Mesenchymal stem cell (in vitro differentiated cells and primary cell): ENCODE measurements around the gene PINK1.

Source experiments
- DNase-seq: peaks from one replicate; pipeline ENCODE4 v3.0.0-alpha.2; 2013
- H2AFZ ChIP-seq: one replicate; pipeline ENCODE4 v1.6.1; 2013; ENCODE audit warnings: low read depth, mild to moderate bottlenecking, control low read depth, inconsistent platforms, low read length, moderate library complexity
- H2AK5ac ChIP-seq: 2 replicates; pipeline ENCODE4 v1.6.1; 2013; ENCODE audit warnings: low read length, moderate library complexity, mild to moderate bottlenecking, inconsistent platforms; ENCODE audit not compliant: severe bottlenecking
- H2BK120ac ChIP-seq: one replicate; pipeline ENCODE4 v1.6.1; 2013; ENCODE audit warnings: low read depth, mild to moderate bottlenecking, inconsistent platforms, low read length, moderate library complexity
- H2BK12ac ChIP-seq, 2 experiments: one replicate each; pipeline ENCODE4 v1.6.1; 2013; ENCODE audit warnings: inconsistent platforms in 2 of 2, low read length in 2 of 2, mild to moderate bottlenecking in 2 of 2, moderate library complexity in 2 of 2, control low read depth in 1 of 2
- H2BK15ac ChIP-seq: one replicate; pipeline ENCODE4 v1.6.1; 2013; ENCODE audit warnings: mild to moderate bottlenecking, low read depth, inconsistent platforms; ENCODE audit not compliant: poor library complexity, severe bottlenecking
- H2BK5ac ChIP-seq: 2 replicates; pipeline ENCODE4 v1.6.1; 2013; ENCODE audit warnings: low read depth, mild to moderate bottlenecking, low read length, control low read depth, inconsistent platforms; ENCODE audit not compliant: poor library complexity, severe bottlenecking
- H3K14ac ChIP-seq, 2 experiments: one replicate each; pipeline ENCODE4 v1.6.1; 2013; ENCODE audit warnings: inconsistent platforms in 2 of 2, low read length in 2 of 2, control low read depth in 1 of 2, mild to moderate bottlenecking in 1 of 2, moderate library complexity in 1 of 2
- H3K18ac ChIP-seq, 2 experiments: one replicate each; pipeline ENCODE4 v1.6.1; 2013; ENCODE audit warnings: inconsistent platforms in 2 of 2, low read length in 2 of 2, control low read depth in 1 of 2, low read depth in 1 of 2, mild to moderate bottlenecking in 1 of 2
- H3K23ac ChIP-seq, 2 experiments: one replicate each; pipeline ENCODE4 v1.6.1; 2013; ENCODE audit warnings: inconsistent platforms in 2 of 2, low read length in 2 of 2, mild to moderate bottlenecking in 2 of 2, moderate library complexity in 2 of 2, control low read depth in 1 of 2
- H3K27ac ChIP-seq: 2 replicates; pipeline ENCODE4 v1.5.1; 2013; ENCODE audit warnings: mild to moderate bottlenecking, moderate library complexity, low read length, control low read depth, inconsistent platforms; ENCODE audit not compliant: poor library complexity, severe bottlenecking
- H3K27me3 ChIP-seq, 2 experiments: 2 replicates each; pipeline versions ENCODE4 v1.6.1 to v1.7.0; 2013; ENCODE audit warnings: low read length in 2 of 2, mild to moderate bottlenecking in 2 of 2, moderate library complexity in 2 of 2, control low read depth in 1 of 2, inconsistent platforms in 1 of 2; ENCODE audit not compliant: control insufficient read depth in 1 of 2, insufficient read depth in 1 of 2
- H3K36me3 ChIP-seq, 2 experiments: 2 replicates each; pipeline versions ENCODE4 v1.6.1 to v1.7.0; 2013; ENCODE audit warnings: low read length in 2 of 2, control low read depth in 1 of 2, inconsistent platforms in 1 of 2, low read depth in 1 of 2, mild to moderate bottlenecking in 1 of 2; ENCODE audit not compliant: insufficient read depth in 2 of 2, control insufficient read depth in 1 of 2
- H3K4ac ChIP-seq, 2 experiments: one replicate each; pipeline ENCODE4 v1.6.1; 2013; ENCODE audit warnings: inconsistent platforms in 2 of 2, low read length in 2 of 2, mild to moderate bottlenecking in 2 of 2, moderate library complexity in 2 of 2, control low read depth in 1 of 2, low read depth in 1 of 2
- H3K4me1 ChIP-seq: 2 replicates; pipeline ENCODE4 v1.6.1; 2013; ENCODE audit warnings: low read depth, low read length, control low read depth; ENCODE audit not compliant: control insufficient read depth, insufficient read depth
- H3K4me2 ChIP-seq: 2 replicates; pipeline ENCODE4 v1.6.1; 2013; ENCODE audit warnings: low read length, mild to moderate bottlenecking, inconsistent platforms; ENCODE audit not compliant: poor library complexity, severe bottlenecking
- H3K4me3 ChIP-seq, 2 experiments: 2 replicates each; pipeline versions ENCODE4 v1.5.1 to v1.7.0; 2013; ENCODE audit warnings: low read length in 2 of 2, mild to moderate bottlenecking in 2 of 2, control low read depth in 1 of 2, low read depth in 1 of 2; ENCODE audit not compliant: insufficient read depth in 1 of 2
- H3K79me1 ChIP-seq: replicated peaks from 2 replicates; pipeline ENCODE4 v1.6.1; 2013; ENCODE audit warnings: mild to moderate bottlenecking, control low read depth, low read length, inconsistent platforms; ENCODE audit not compliant: poor library complexity, severe bottlenecking
- H3K9ac ChIP-seq: 2 replicates; pipeline ENCODE4 v1.7.0; 2013; ENCODE audit warnings: mild to moderate bottlenecking, low read length, moderate library complexity
- H3K9me3 ChIP-seq: 2 replicates; pipeline ENCODE4 v1.7.0; 2013; ENCODE audit warnings: mild to moderate bottlenecking, low read length; ENCODE audit not compliant: control insufficient read depth
- H4K8ac ChIP-seq: one replicate; pipeline ENCODE4 v1.6.1; 2013; ENCODE audit warnings: inconsistent platforms, mild to moderate bottlenecking, low read length, moderate library complexity
- H4K91ac ChIP-seq: one replicate; pipeline ENCODE4 v1.6.1; 2013; ENCODE audit warnings: mild to moderate bottlenecking, low read length, inconsistent platforms
- WGBS: methylation state at CpG from one replicate; pipeline ENCODE4 v1.1.7; 2013; ENCODE audit warnings: mixed read lengths; 5-methylcytosine and 5-hydroxymethylcytosine counted together

The PINK1 gene

GRCh38 chr1:20625176-20626097, 7.8 kb upstream of the PINK1 start:
- Histone ChIP-seq H3K18ac (no peak overlapping the region), H3K27me3 (no peaks in the 10 kb centered on the region), H2BK12ac (no peak overlapping the region), H3K36me3 (no peaks in the 10 kb centered on the region), H3K79me1 (no peaks in the 10 kb centered on the region), H2BK15ac (no peak overlapping the region), H3K4me3 (no peak overlapping the region), H3K23ac (no peak overlapping the region), H3K4ac (no peak overlapping the region), H3K4me1 (no peaks in the 10 kb centered on the region), H2AK5ac (no peak overlapping the region), H4K8ac (no peak overlapping the region), H3K27ac (no peak overlapping the region), H2BK120ac (no peak overlapping the region), H3K9me3 (no peaks in the 10 kb centered on the region), H2BK5ac (no peak overlapping the region), H2AFZ (no peak overlapping the region), H3K14ac (no peak overlapping the region), H4K91ac (no peak overlapping the region), H3K9ac (no peak overlapping the region), H3K4me2 (no peak overlapping the region)
- DNase-seq = no peak
- WGBS = 71% methylated on average over 3 of the region's 3 CpGs

GRCh38 chr1:20626098-20626427, 7.2 kb upstream of the PINK1 start:
- H3K27ac ChIP-seq = no peak overlapping the region
- no peak overlapping the region for H2BK120ac ChIP-seq
- no peak overlapping the region for H3K4me2 ChIP-seq
- H3K4me1 ChIP-seq = no peaks in the 10 kb centered on the region
- no peak overlapping the region for H3K4me3 ChIP-seq
- no peak overlapping the region for H3K14ac ChIP-seq
- H3K18ac ChIP-seq = no peak overlapping the region
- H2BK5ac ChIP-seq = no peak overlapping the region
- no peak overlapping the region for H2AFZ ChIP-seq
- no peaks in the 10 kb centered on the region for H3K79me1 ChIP-seq
- no peaks in the 10 kb centered on the region for H3K9me3 ChIP-seq
- no peak overlapping the region for H4K8ac ChIP-seq
- no peak overlapping the region for H2BK12ac ChIP-seq
- no peak overlapping the region for H2AK5ac ChIP-seq
- WGBS = 100% methylated on average over 1 of the region's 1 CpG
- H3K27me3 ChIP-seq = no peaks in the 10 kb centered on the region
- H3K9ac ChIP-seq = no peak overlapping the region
- H3K23ac ChIP-seq = no peak overlapping the region
- H4K91ac ChIP-seq = no peak overlapping the region
- DNase-seq = no peak
- no peak overlapping the region for H2BK15ac ChIP-seq
- H3K4ac ChIP-seq = no peak overlapping the region
- H3K36me3 ChIP-seq = no peaks in the 10 kb centered on the region

DNA sequence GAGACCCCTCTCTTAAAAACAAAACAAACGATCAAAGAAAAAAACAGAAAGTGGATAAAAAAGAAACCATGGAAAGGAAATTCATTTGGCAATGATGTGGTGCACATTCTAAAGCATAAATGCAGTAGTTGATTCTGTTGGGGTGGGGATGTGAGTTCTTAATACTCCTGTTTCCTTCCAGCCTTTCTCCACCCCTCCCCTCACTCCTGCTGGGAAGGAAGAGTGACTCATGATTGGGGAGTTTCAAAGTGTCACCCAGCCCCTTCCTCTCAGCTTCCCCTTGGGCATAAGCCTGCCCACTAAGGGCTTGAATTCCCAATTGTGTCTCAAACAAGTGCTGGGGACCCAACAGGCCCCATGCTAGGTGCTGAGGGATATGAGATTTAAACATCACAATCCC, 6.7 kb upstream of the PINK1 start:
- no peaks in the 10 kb centered on the region for H3K27me3 ChIP-seq
- WGBS = no CpG with 5 or more reads among the region's 1 CpG
- no peak overlapping the region for H3K14ac ChIP-seq
- no peak overlapping the region for H2AK5ac ChIP-seq
- H3K27ac ChIP-seq = no peak overlapping the region
- no peaks in the 10 kb centered on the region for H3K36me3 ChIP-seq
- no peaks in the 10 kb centered on the region for H3K79me1 ChIP-seq
- no peak overlapping the region for H2BK15ac ChIP-seq
- H3K4me1 ChIP-seq = no peaks in the 10 kb centered on the region
- H3K4ac ChIP-seq = no peak overlapping the region
- no peak overlapping the region for H2BK12ac ChIP-seq
- no peak overlapping the region for H4K8ac ChIP-seq
- no peak overlapping the region for H3K23ac ChIP-seq
- no peak overlapping the region for H3K4me3 ChIP-seq
- no peak overlapping the region for H3K9ac ChIP-seq
- no peak overlapping the region for H2AFZ ChIP-seq
- H4K91ac ChIP-seq = no peak overlapping the region
- H2BK120ac ChIP-seq = no peak overlapping the region
- no peak overlapping the region for H3K4me2 ChIP-seq
- no peak overlapping the region for H2BK5ac ChIP-seq
- no peak for DNase-seq
- no peak overlapping the region for H3K18ac ChIP-seq
- no peaks in the 10 kb centered on the region for H3K9me3 ChIP-seq

DNA sequence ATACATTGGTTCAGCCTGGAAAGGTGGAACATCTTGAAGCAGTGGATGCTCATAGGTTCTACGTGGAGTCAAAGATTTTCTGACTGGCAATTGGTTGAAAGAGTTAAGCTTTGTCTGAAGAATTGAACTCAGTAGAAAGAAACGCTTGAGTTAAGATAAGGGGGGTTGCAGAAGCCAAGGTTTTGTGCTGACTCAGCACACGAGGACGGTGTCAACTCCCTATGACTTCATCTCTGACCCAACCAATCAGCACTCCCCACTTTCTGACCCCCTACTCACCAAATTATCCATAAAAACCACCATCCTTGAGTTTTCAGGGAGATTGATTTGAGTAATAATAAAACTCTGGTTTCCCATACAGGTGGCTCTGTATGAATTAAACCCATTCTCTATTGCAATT, 2.5 kb upstream of the PINK1 start:
- Histone ChIP-seq H4K8ac (no peak overlapping the region), H2AFZ (no peak overlapping the region), H3K4me3 (no peak overlapping the region), H3K4ac (no peak overlapping the region), H2AK5ac (no peak overlapping the region), H2BK15ac (no peak overlapping the region), H3K27ac (no peak overlapping the region), H3K18ac (no peak overlapping the region), H4K91ac (no peak overlapping the region), H3K9me3 (no peaks in the 10 kb centered on the region), H3K4me2 (no peak overlapping the region), H3K9ac (no peak overlapping the region), H3K79me1 (peaks cover 3% of the 10 kb centered on the region), H2BK5ac (no peak overlapping the region), H2BK12ac (no peak overlapping the region), H3K36me3 (no peaks in the 10 kb centered on the region), H3K14ac (no peak overlapping the region), H2BK120ac (no peak overlapping the region), H3K4me1 (peaks cover 8% of the 10 kb centered on the region), H3K23ac (no peak overlapping the region), H3K27me3 (no peaks in the 10 kb centered on the region)
- WGBS = 83% methylated on average over 3 of the region's 4 CpGs
- DNase-seq = no peak
